AG09309 (cell line): Measurements from ENCODE around the gene LYL1.

Source experiments
- DNase-seq: peaks from one replicate; pipeline ENCODE4 v3.0.0-alpha.2; 2010; ENCODE audit warnings: low read depth
- H3K4me3 ChIP-seq: 2 replicates; pipeline ENCODE4 v1.5.1; 2011; ENCODE audit warnings: mild to moderate bottlenecking, low read depth, low read length, moderate library complexity; ENCODE audit not compliant: control insufficient read depth
- CTCF ChIP-seq: IDR thresholded peaks from 2 replicates; pipeline ENCODE4 v1.5.1; 2011; ENCODE audit warnings: mild to moderate bottlenecking, low read depth, low read length, inconsistent platforms; ENCODE audit not compliant: insufficient read depth, control insufficient read depth; ENCODE audit errors: missing control alignments

LYL1 gene

GRCh38 chr19:13146763-13147563 lies 44.3 kb upstream of the LYL1 start:
- no peak for TF ChIP-seq CTCF
- no peak overlapping the region for H3K4me3 ChIP-seq
- no peak for DNase-seq

GRCh38 chr19:13139633-13140311 lies 37.1 kb upstream of the LYL1 start:
- H3K4me3 ChIP-seq = no peak overlapping the region
- TF ChIP-seq CTCF = no peak
- no peak for DNase-seq

GRCh38 chr19:13138916-13139198 lies 36.2 kb upstream of the LYL1 start:
- DNase-seq = no peak
- no peak overlapping the region for H3K4me3 ChIP-seq
- no peak for TF ChIP-seq CTCF

- TF ChIP-seq CTCF = no peak
- no peak overlapping the region for H3K4me3 ChIP-seq
- no peak for DNase-seq
Measured at GRCh38 chr19:13138171-13138915, 35.7 kb upstream of the LYL1 start.

- no peak for DNase-seq
- TF ChIP-seq CTCF = no peak
- no peak overlapping the region for H3K4me3 ChIP-seq
Measured at GRCh38 chr19:13137290-13137794, 34.7 kb upstream of the LYL1 start.
